H1 (cell line): ENCODE results near the gene ZNF135. TPM values are rescaled to one million over a fixed set of nuclear protein-coding genes. Genes with fewer than 3 reads are reported as not detected.

Source experiments
- CHD1 ChIP-seq: IDR thresholded peaks from 2 replicates; pipeline ENCODE4 v1.6.1; 2012; ENCODE audit warnings: low read depth, low read length, improper control_type of control experiment
- POLR2A ChIP-seq, 2 experiments: IDR thresholded peaks; 1 replicate in 1 of 2; 2 replicates in 1 of 2; pipeline ENCODE4 v1.6.1; 2011; ENCODE audit warnings: low read depth in 2 of 2, low read length in 2 of 2, mild to moderate bottlenecking in 2 of 2; ENCODE audit errors: control extremely low read depth in 1 of 2
- polyA plus RNA-seq, 7 experiments: library from polyadenylated mRNA; depleted of rRNA in 3 of 7; stranded (reverse) in 5 of 7; unstranded in 2 of 7; fragments of >200 nt in 5 of 7; fragments of 200-250 nt in 2 of 7; gene quantifications; 1 replicate in 5 of 7; 2 replicates in 1 of 7; 4 replicates in 1 of 7; pipeline versions ENCODE4 v1.2.1 to v1.2.3, GENCODE V29; 2011 to 2013; ENCODE audit warnings: missing spikeins in 2 of 7, mixed read lengths in 2 of 7
- total RNA-seq: library from RNA; stranded (reverse); fragmentation: NEBNext Ultra II Directional; extraction: Animal tissue kit (Norgen Biotek cat#: 25700); gene quantifications from 2 replicates; pipeline ENCODE4 v1.2.1, GENCODE V29; 2021

ZNF135 gene
- total and polyA plus RNA-seq, 2 of the 8 experiments (the other 6 are each of a cell fraction or from before 2014, with no cell fraction given), result 5.2 to 7.9 TPM

- TF ChIP-seq POLR2A (IDR thresholded peaks at IDR 0.05; ENCODE audit: control extremely low read depth in 1 of 2, low read depth in 2 of 2, low read length in 2 of 2), result no peak
- TF ChIP-seq CHD1, result no peak
- TF ChIP-seq, all 59 proteins: peak for 0
These were observed 23.9 kb downstream of the ZNF135 start (continued) for GRCh38 chr19:58083021-58083420.
